Naive thymus-derived CD4-positive, alpha-beta T cell (primary cell): ENCODE results near the gene TBXA2R. TPM values are rescaled to one million over a fixed set of nuclear protein-coding genes. Genes with fewer than 3 reads are reported as not detected.
"Not testable (repeated sequence)": the region's sequence is repeated elsewhere in the genome, so short reads cannot be mapped to it uniquely, and the experiment has no call there.

Source experiments
- ATAC-seq: fragments of 150-1000 bp; cut with Tn5 transposase; 2 replicates; pipeline ENCODE4 v1.10.0; 2021; ENCODE audit warnings: mild to moderate bottlenecking, moderate library complexity
- CTCF ChIA-PET: fragments of 350-600 bp; sonication (Branson Sonifier 250); formaldehyde crosslinking; loops from one replicate; lab custom pipeline; 2021; ENCODE audit warnings: antibody characterized with exemption; lab: Charles Lee
- POLR2A ChIA-PET: fragments of 350-600 bp; sonication (Branson Sonifier 250); formaldehyde crosslinking; loops from one replicate; lab custom pipeline; 2021; ENCODE audit warnings: antibody characterized with exemption, inconsistent platforms; lab: Charles Lee
- DNase-seq, 9 donors: peaks; one replicate each; pipeline versions ENCODE4 v3.0.0 to v3.0.0-alpha.2; 2020 to 2022; ENCODE audit warnings: mixed read lengths in 1 of 9
- H3K27ac ChIP-seq: one replicate; pipeline ENCODE4 v1.7.0; 2013; ENCODE audit warnings: mild to moderate bottlenecking, low read depth, low read length, moderate library complexity
- H3K27me3 ChIP-seq, 2 donors: one replicate each; pipeline ENCODE4 v1.7.0; 2013; ENCODE audit warnings: low read length in 2 of 2, mild to moderate bottlenecking in 2 of 2, moderate library complexity in 2 of 2; ENCODE audit not compliant: control insufficient read depth in 2 of 2, insufficient read depth in 2 of 2
- H3K36me3 ChIP-seq, 3 experiments: 1 replicate in 2 of 3; 2 replicates in 1 of 3; pipeline ENCODE4 v1.7.0; 2013; ENCODE audit warnings: low read length in 3 of 3, mild to moderate bottlenecking in 3 of 3, moderate library complexity in 1 of 3; ENCODE audit not compliant: insufficient read depth in 3 of 3, control insufficient read depth in 2 of 3
- H3K4me1 ChIP-seq, 2 donors: one replicate each; pipeline ENCODE4 v1.7.0; 2013; ENCODE audit warnings: low read length in 2 of 2, mild to moderate bottlenecking in 2 of 2, moderate library complexity in 1 of 2; ENCODE audit not compliant: control insufficient read depth in 2 of 2, insufficient read depth in 2 of 2
- H3K4me3 ChIP-seq: 2 replicates; pipeline ENCODE4 v1.7.0; 2013; ENCODE audit warnings: mild to moderate bottlenecking, low read length
- H3K9me3 ChIP-seq, 3 experiments: 1 replicate in 2 of 3; 2 replicates in 1 of 3; pipeline ENCODE4 v1.7.0; 2013; ENCODE audit warnings: low read length in 3 of 3; ENCODE audit not compliant: control insufficient read depth in 2 of 3
- H3K27ac Mint-ChIP-seq, 9 donors: one replicate each; pipeline ENCODE4 v1.8.0; 2020 to 2022; ENCODE audit warnings: mixed read lengths in 9 of 9, mild to moderate bottlenecking in 8 of 9, moderate library complexity in 5 of 9, inconsistent platforms in 2 of 9
- H3K27me3 Mint-ChIP-seq, 5 donors: one replicate each; pipeline ENCODE4 v1.8.0; 2021 to 2022; ENCODE audit warnings: mixed read lengths in 5 of 5, mild to moderate bottlenecking in 1 of 5
- H3K36me3 Mint-ChIP-seq, 5 donors: one replicate each; pipeline ENCODE4 v1.8.0; 2020 to 2022; ENCODE audit warnings: mixed read lengths in 5 of 5, mild to moderate bottlenecking in 3 of 5, inconsistent platforms in 1 of 5
- H3K4me1 Mint-ChIP-seq, 7 donors: one replicate each; pipeline ENCODE4 v1.8.0; 2020 to 2022; ENCODE audit warnings: mixed read lengths in 7 of 7, mild to moderate bottlenecking in 3 of 7, inconsistent platforms in 1 of 7
- H3K4me3 Mint-ChIP-seq, 10 donors: one replicate each; pipeline ENCODE4 v1.8.0; 2020 to 2022; ENCODE audit warnings: mild to moderate bottlenecking in 10 of 10, mixed read lengths in 10 of 10, moderate library complexity in 6 of 10, inconsistent platforms in 2 of 10
- H3K9me3 Mint-ChIP-seq, 11 donors: one replicate each; pipeline ENCODE4 v1.8.0; 2020 to 2022; ENCODE audit warnings: mixed read lengths in 11 of 11, mild to moderate bottlenecking in 4 of 11, inconsistent platforms in 1 of 11, moderate library complexity in 1 of 11
- intact Hi-C, 2 donors: fragments of 100-400 bp; cut with micrococcal nuclease; formaldehyde crosslinking; loops; one replicate each; pipeline ENCODE4 v1.15.1; 2023
- polyA plus RNA-seq, 2 donors: library from polyadenylated mRNA; unstranded; fragments of 300-500 nt; fragmentation: Illumina TruSeq; gene quantifications; one replicate each; pipeline ENCODE4 v1.2.3, GENCODE V29; 2021
- total RNA-seq, 6 experiments: library from RNA in 5 of 6; stranded (reverse) in 5 of 6; gene quantifications; 1 replicate in 5 of 6; 2 replicates in 1 of 6; pipeline ENCODE4 v1.2.3 and lab custom pipeline; 2021 to 2026

Gene TBXA2R
- total and polyA plus RNA-seq, 7 experiments from 2014 or later: 0.73 to 9.0 (median 5.1) TPM

DNA sequence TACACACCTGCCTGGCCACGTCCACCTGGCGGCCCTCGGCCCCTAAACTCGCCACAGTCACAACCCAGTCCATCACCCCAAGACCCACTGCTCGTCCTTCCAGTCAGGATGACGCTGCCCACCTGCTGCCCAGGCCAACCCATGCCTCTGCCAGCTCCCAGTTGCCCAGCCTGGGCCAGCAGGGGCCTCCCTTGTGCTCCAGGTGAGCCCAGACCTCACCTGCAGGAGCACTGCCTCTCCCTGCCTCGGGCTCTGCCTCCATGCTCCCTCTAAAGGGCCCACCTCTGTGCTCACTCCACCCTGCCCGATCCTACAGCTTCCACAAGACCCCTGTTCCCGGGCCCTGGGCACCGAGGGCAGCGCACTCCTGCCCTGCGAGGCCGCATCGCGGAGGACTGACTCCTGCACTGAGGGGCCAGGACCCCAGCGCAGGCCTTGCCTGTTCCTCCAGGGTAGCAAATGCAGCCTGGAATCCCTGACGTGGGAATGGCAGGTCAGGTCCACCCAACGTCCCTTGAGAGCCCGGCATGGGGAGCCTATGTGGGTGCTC, 27.9 kb upstream of the TBXA2R start:
- Mint-ChIP-seq H3K4me3 (no peak overlapping the region), H3K27ac (peak overlapping the region in 1 of 9 donors; percentile 41), H3K36me3 (peaks cover 0 to 5% (median 0%) of the 10 kb centered on the region in 5 donors), H3K4me1 (no peaks in the 10 kb centered on the region), H3K27me3 (no peaks in the 10 kb centered on the region), H3K9me3 (no peaks in the 10 kb centered on the region)
- H3K4me1 ChIP-seq: no peaks in the 10 kb centered on the region
- no peaks in the 10 kb centered on the region for H3K27me3 ChIP-seq
- ChIA-PET CTCF (no interaction called here), POLR2A (no interaction called here)
- H3K4me3 ChIP-seq: no peak overlapping the region
- ATAC-seq (no peak), DNase-seq (no peak)
- no peak overlapping the region for H3K27ac ChIP-seq
- peaks cover 0 to 42% (median 0%) of the 10 kb centered on the region in 3 experiments for H3K36me3 ChIP-seq
- intact Hi-C loops: no loop called here
- H3K9me3 ChIP-seq: no peaks in the 10 kb centered on the region

DNA sequence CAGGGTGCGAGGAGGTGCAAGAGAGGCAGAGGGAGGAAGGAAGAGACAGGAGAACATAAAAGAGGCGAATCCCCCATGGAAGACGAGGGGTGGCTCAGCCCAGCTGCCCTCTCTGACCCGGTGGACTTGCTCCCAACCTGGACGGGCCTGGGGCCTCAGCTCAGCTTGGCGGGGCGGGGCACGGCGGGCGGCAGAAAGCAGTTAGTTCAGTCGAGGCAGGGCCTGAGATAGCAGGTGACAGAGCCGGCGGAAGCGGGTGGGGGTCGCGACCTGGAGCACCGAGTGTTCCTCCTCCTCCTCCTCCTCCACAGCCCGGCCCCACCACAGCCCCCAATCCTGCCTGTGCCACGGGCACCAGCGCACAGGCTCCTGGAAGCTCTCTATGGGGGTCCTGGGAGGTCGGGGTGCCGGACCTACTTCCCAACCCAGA, 26.9 kb upstream of the TBXA2R start:
- no peaks in the 10 kb centered on the region for H3K27me3 ChIP-seq
- peaks cover 0 to 3% (median 0%) of the 10 kb centered on the region in 5 donors for H3K36me3 Mint-ChIP-seq
- no peaks in the 10 kb centered on the region for H3K9me3 ChIP-seq
- no peak overlapping the region for H3K27ac ChIP-seq
- H3K4me3 ChIP-seq: no peak overlapping the region
- intact Hi-C loops: no loop called here
- no peaks in the 10 kb centered on the region for H3K4me1 ChIP-seq
- ChIA-PET POLR2A (no interaction called here), CTCF (no interaction called here)
- ATAC-seq: no peak
- H3K4me3 Mint-ChIP-seq: no peak overlapping the region
- H3K4me1 Mint-ChIP-seq: no peaks in the 10 kb centered on the region
- H3K36me3 ChIP-seq: peaks cover 0 to 32% (median 0%) of the 10 kb centered on the region in 3 experiments
- H3K27ac Mint-ChIP-seq: no peak overlapping the region
- no peaks in the 10 kb centered on the region for H3K27me3 Mint-ChIP-seq
- no peak for DNase-seq
- H3K9me3 Mint-ChIP-seq: no peaks in the 10 kb centered on the region

DNA sequence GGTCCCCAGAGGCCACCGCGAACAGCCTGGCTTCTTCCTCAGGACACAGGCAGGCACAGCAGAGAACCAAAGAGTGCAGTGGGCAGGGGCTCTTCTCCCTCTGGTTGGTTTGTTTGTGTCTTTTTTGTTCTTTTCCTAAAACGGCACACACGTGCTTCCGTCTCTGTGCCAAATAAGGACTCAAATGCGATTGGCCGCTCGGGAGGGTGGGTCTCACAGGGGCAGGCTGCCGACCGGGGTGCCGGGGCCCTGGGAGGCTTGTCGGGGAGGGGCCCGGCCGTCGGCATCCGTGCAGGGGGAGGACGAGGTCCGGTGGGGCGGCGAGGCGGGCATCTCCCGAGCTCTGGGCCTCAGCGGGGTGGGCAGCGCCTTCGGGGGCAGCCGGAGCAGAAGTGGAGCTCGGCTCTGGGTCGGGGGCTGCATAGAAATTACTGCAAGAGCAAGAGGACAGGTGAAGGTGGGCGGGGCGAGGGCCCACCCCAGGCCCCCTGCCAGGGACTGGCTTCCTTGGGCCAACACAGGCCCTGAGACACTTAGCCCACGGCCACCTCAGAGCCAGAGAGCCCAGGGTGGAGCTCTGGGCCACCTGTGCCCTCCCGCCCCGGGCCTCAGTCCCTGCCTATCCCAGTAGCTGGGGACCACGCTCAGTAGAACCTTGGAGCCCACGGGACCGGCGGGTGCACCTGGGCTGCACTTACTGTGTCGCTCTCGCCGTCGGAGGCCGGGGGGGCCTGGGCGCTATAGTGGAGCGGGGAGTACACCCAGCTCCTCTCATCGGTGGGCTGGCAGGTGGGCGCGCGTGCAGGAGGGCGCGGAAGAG, 26.3 kb upstream of the TBXA2R start:
- ChIA-PET POLR2A (no interaction called here), CTCF (interaction anchor here (0.7 kb wide), 1 partner anchor 209 kb away, joined by 3 read pairs; no protein-coding TSS in a partner anchor)
- ATAC-seq: no peak
- Mint-ChIP-seq H3K4me1 (no peaks in the 10 kb centered on the region), H3K36me3 (no peaks in the 10 kb centered on the region), H3K27me3 (no peaks in the 10 kb centered on the region), H3K4me3 (no peak overlapping the region), H3K27ac (no peak overlapping the region), H3K9me3 (no peaks in the 10 kb centered on the region)
- Histone ChIP-seq H3K4me3 (no peak overlapping the region), H3K27me3 (no peaks in the 10 kb centered on the region), H3K27ac (no peak overlapping the region), H3K9me3 (no peaks in the 10 kb centered on the region), H3K36me3 (peaks cover 0 to 26% (median 0%) of the 10 kb centered on the region in 3 experiments), H3K4me1 (no peaks in the 10 kb centered on the region)
- no peak for DNase-seq
- intact Hi-C loops: no loop called here

DNA sequence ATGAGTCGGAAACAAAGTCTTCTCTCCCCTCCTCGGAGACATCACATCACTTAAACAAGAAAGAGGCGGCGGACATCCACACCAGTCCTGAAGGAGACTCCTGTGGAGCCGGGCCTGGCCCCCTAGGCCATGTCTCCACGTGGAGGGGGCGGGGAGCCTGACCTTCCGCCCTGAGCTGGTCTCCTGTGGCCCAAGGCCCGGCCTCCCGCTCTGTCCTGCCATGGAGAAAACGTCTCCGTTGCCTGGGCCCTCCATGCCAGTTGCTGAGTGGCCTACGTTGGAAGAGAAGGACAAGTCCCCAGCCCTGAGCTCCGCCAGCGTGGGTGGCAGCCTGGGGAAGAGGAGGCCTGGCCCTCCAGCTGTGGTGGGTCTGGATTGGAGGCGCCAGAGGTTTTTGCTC, 25.4 kb upstream of the TBXA2R start:
- H3K4me3 Mint-ChIP-seq: no peak overlapping the region
- intact Hi-C loops: no loop called here
- DNase-seq (no peak), ATAC-seq (no peak)
- peaks cover under 1 to 4% (median 2%) of the 10 kb centered on the region in 7 donors for H3K4me1 Mint-ChIP-seq
- no peaks in the 10 kb centered on the region for H3K27me3 ChIP-seq
- POLR2A ChIA-PET: no interaction called here
- H3K36me3 ChIP-seq: peaks cover 0 to 20% (median 0%) of the 10 kb centered on the region in 3 experiments
- no peak overlapping the region for H3K27ac Mint-ChIP-seq
- CTCF ChIA-PET: interaction anchor here (0.7 kb wide), 1 partner anchor 210 kb away, joined by 3 read pairs; no protein-coding TSS in a partner anchor
- no peak overlapping the region for H3K4me3 ChIP-seq
- no peak overlapping the region for H3K27ac ChIP-seq
- peaks cover 0 to 4% of the 10 kb centered on the region in 2 donors for H3K4me1 ChIP-seq
- no peaks in the 10 kb centered on the region for H3K27me3 Mint-ChIP-seq
- H3K9me3 ChIP-seq: no peaks in the 10 kb centered on the region
- H3K36me3 Mint-ChIP-seq: no peaks in the 10 kb centered on the region
- H3K9me3 Mint-ChIP-seq: no peaks in the 10 kb centered on the region

DNA sequence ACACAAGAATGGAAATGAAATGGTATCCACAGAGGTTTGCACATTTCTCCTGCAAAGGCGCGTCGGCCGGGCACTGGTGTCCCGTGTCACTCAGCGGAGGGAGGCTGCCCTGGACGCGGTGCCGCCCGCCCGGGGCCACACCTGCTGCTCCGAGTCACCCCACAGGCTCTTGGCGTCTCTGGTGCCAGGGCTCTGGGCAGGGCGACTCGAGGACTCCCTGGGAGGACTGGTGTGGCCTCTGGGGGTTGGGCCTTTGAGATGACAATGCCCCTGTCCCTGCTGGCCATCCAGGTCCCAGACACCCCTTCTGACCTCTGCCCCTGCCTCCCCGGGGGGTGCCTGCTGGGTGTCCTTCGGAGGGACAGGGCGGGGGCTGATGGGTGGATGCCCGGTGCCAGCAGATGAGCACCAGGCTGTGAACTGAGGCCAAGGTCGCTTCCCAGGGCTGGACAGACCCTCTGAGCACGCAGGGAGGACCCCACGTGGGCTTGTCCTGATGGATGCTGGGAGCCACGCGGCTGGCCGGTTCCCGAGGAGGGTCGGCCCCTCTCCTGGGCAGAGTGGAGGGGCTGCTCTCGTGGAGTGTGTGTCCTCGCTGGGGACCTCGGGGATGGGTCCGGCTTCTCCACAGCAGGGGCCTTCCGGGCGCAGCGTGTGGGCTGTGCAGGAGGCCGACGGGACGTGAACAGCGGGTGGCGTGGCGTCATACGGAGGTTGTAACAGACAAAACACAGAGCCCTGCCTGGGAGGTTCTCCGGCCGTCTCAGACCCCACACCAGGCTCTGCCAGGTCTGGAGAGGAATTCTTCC, 24.6 kb upstream of the TBXA2R start:
- Histone ChIP-seq H3K4me3 (no peak overlapping the region), H3K36me3 (peaks cover 0 to 17% (median 0%) of the 10 kb centered on the region in 3 experiments), H3K9me3 (no peaks in the 10 kb centered on the region), H3K27ac (no peak overlapping the region), H3K4me1 (peaks cover 0 to 4% of the 10 kb centered on the region in 2 donors), H3K27me3 (no peaks in the 10 kb centered on the region)
- ATAC-seq (no peak), DNase-seq (no peak)
- Mint-ChIP-seq H3K27me3 (no peaks in the 10 kb centered on the region), H3K36me3 (no peaks in the 10 kb centered on the region), H3K4me3 (no peak overlapping the region), H3K9me3 (peaks cover 0 to 3% (median 0%) of the 10 kb centered on the region in 11 donors), H3K4me1 (peaks cover 4 to 13% (median 10%) of the 10 kb centered on the region in 7 donors), H3K27ac (no peak overlapping the region)
- ChIA-PET POLR2A (no interaction called here), CTCF (no interaction called here)
- intact Hi-C loops: no loop called here

DNA sequence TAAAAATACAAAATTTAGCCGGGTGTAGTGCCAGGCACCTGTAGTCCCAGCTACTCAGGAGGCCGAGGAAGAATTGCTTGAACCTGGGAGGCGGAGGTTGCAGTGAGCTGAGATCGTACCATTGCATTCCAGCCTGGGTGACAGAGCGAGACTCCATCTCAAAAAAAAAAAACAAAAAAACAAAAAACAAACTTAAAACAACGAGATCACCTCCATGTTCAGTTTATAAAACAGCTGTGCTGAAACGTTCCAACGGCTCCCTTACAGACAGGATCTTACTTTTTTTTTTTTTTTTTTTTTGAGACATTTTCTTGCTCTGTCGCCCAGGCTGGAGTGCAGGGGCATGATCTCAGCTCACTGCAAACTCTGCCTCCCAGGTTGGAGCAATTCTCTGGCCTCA, 22.1 kb upstream of the TBXA2R start:
- Histone ChIP-seq H3K4me1 (peaks cover 8 to 16% of the 10 kb centered on the region in 2 donors), H3K36me3 (peaks cover 0 to 26% (median 0%) of the 10 kb centered on the region in 3 experiments)
- H3K36me3 Mint-ChIP-seq, H3K27ac Mint-ChIP-seq, DNase-seq, H3K27me3 Mint-ChIP-seq, H3K4me3 ChIP-seq, H3K4me3 Mint-ChIP-seq, H3K27me3 ChIP-seq, H3K27ac ChIP-seq, ATAC-seq, H3K9me3 ChIP-seq, POLR2A ChIA-PET, H3K9me3 Mint-ChIP-seq: not testable (repeated sequence)
- intact Hi-C loops: loop anchor here (5.0 kb wide), 4 partner anchors 359 to 1164 kb away; partner anchors contain the start of genes DPP9 (in 1 of the 2), EEF2 (in 1 of the 2), FEM1A (in 1 of the 2) and NCLN (in 1 of the 2)
- CTCF ChIA-PET: interaction anchor here (0.6 kb wide), 1 partner anchor 141 kb away, joined by 4 read pairs; no protein-coding TSS in a partner anchor
- peaks cover 20 to 35% (median 24%) of the 10 kb centered on the region in 7 donors for H3K4me1 Mint-ChIP-seq
